HG03571 (cell line): ENCODE results near the gene DNAJA1.
"Not testable (repeated sequence)": the region's sequence is repeated elsewhere in the genome, so short reads cannot be mapped to it uniquely, and the experiment has no call there.

ENCODE experiments used
- ATAC-seq: cut with Tn5 transposase; IDR thresholded peaks from one replicate; pipeline ENCODE4 v1.9.1; 2021; ENCODE audit not compliant: unreplicated experiment

Gene DNAJA1

DNA sequence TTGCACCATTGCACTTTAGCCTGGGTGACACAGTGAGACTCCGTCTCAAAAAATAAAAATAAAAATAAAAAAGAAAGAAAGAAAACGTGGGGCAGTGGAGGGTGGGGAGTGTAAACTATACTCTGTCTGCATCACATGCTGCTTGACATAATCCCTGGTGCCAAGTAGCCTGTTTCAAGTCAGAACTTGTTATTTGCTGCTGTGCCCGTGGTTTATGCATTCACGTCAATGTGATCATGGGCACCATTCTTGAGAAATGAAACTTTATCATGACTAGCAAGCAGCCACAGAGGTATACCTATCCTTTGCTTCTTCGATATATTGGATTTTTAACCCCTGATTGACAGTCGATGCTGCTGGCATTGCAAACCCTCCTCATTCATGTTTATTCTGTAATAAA is 55.5 kb downstream of the DNAJA1 start:
- ATAC-seq = no peak

DNA sequence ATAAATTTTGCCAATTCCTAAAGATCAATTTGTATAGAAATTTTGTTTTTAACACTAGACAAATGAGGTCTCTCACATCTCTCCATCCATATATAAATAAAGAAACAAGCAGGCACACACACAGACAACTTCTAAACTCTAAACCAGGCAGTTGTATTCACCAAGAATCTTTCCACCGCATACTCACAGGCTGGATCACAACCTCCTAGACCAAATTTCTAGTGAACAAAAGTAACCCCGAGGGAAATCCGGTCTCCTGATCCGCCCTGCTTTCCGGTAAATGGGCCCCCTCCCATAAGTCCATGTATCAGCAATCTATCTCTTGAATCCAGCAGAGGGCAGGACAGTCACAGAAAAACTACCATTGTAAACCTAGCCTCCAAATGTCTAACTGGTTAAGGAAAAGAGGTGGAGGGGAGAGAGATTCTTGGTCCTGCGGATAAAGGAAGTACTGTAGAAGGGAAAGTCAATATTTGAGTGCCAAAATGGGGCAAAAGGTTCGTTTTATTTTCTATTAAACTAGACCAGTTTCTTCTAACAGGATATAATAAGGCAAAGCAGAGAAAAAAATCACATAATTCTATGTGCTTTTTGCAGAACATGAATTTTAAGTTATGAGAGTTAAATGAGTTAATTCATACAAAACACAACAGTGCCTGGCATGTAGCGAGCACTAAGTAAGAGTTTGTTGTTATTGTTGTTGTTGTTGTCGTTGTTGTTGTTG is 56.2 kb downstream of the DNAJA1 start:
- ATAC-seq = peak; percentile 36

DNA sequence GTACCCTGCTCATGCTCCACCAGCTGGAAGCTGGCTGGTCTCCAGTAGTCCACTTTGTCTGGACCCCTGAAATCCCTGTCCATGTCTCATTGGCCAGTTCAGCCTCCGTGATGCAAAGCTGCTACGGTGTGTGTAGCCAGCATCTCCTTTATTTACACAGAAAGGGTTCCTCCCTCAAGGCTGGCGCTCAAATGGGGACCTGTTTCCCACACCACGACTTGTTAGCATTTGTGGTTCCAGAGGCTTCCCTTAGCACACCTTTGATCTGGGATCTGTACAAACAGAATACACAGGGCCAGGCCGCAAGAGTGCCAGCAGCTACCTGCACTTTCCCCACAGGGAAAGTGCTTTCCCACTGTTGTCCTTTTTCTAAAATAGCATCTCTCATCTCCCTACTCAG is 57.1 kb downstream of the DNAJA1 start:
- ATAC-seq = no peak

DNA sequence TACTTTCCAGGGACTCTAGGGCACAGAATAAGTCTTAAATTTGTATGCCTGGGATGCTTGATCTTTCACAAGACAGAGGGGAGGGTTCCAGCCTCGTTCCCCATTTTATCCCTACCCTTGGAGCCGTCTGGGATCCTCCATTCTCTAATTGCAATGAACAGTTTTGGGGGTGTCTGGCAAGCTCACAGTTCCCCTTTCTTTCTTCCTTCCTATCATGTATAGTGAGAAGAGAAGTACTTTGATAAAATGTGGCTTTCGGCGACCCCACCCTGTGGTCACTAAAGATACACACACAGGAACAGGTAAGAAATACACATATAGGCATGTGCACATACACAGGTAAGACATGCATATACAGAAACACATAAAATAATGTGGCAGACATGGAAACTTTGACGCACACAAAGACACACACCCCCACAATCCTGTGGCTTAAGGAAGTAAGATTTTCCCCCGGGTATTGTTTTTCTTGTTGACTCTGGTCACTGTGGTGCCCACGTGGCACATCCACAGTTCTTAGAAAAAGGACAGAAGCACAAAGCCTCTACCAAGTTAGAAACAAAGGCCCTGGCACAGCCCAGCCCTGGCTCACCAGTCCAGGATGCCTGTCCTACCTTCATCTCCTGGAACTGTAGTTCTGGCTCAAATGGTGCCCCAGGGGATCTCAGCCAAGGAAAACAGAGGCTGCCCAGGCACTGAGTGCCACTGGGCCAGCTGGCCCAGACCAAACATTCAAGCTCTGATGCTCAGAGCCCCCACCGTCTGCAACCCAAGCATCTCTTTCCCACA is 57.7 kb downstream of the DNAJA1 start:
- no peak for ATAC-seq

DNA sequence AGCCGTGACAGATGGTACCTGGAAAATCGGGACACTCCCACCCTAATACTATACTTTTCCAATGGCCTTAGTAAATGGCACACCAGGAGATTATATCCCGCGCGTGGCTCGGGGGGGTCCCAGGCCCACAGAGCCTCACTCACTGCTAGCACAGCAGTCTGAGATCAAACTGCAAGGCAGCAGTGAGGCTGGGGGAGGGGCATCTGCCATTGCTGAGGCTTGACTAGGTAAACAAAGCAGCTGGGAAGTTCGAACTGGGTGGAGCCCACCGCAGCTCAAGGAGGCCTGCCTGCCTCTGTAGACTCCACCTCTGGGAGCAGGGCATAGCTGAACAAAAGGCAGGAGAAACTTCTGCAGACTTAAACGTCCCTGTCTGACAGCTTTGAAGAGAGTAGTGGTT is 60.6 kb downstream of the DNAJA1 start:
- not testable (repeated sequence) for ATAC-seq
